K562 (cell line): ENCODE results near the gene EIF5. TPM values are rescaled to one million over a fixed set of nuclear protein-coding genes. Genes with fewer than 3 reads are reported as not detected.

ENCODE experiments used
- ARID1B ChIP-seq: fragments of 450-650 bp; IDR thresholded peaks from 2 replicates; pipeline ENCODE4 v1.6.1; 2016; ENCODE audit warnings: antibody characterized with exemption, mild to moderate bottlenecking, inconsistent platforms
- ATF7 ChIP-seq: fragments of 450-650 bp; IDR thresholded peaks from 2 replicates; pipeline ENCODE4 v1.7.1; 2014; ENCODE audit warnings: mild to moderate bottlenecking, moderate library complexity
- DPF2 ChIP-seq: fragments of 450-650 bp; IDR thresholded peaks from 2 replicates; pipeline ENCODE4 v1.6.1; 2016
- FOXK2 ChIP-seq, 2 experiments: fragments of 450-650 bp; IDR thresholded peaks in 1 of 2; conservative IDR thresholded peaks in 1 of 2; 2 replicates each; pipeline ENCODE4 v1.6.1; 2016; ENCODE audit warnings: low read depth in 2 of 2, mild to moderate bottlenecking in 1 of 2
- HNRNPK ChIP-seq: fragments of 200-400 bp; formaldehyde crosslinking; IDR thresholded peaks from one replicate; pipeline ENCODE4 v1.6.1; 2018; ENCODE audit warnings: mild to moderate bottlenecking, low read depth, low read length; ENCODE audit not compliant: poor library complexity, severe bottlenecking
- JUND ChIP-seq, 2 experiments: IDR thresholded peaks; 2 replicates in 1 of 2; 3 replicates in 1 of 2; pipeline ENCODE4 v1.6.1; 2011; ENCODE audit warnings: borderline replicate concordance in 2 of 2, low read depth in 2 of 2, low read length in 2 of 2, improper control_type of control experiment in 1 of 2, missing biosample characterization in 1 of 2, missing genetic modification characterization in 1 of 2, missing genetic modification reagents in 1 of 2
- MAFK ChIP-seq: IDR thresholded peaks from 2 replicates; pipeline ENCODE4 v1.6.1; 2011; ENCODE audit warnings: low read length, improper control_type of control experiment
- MBD2 ChIP-seq: sonication (generic); IDR thresholded peaks from 2 replicates; pipeline ENCODE4 v1.6.1; 2016; ENCODE audit warnings: low read depth, borderline replicate concordance
- POLR2B ChIP-seq: fragments of 450-650 bp; IDR thresholded peaks from 2 replicates; pipeline ENCODE4 v1.6.1; 2018; ENCODE audit warnings: low read depth; ENCODE audit not compliant: partially characterized antibody
- RAD21 ChIP-seq, 2 experiments: fragments of 250-450 bp in 1 of 2; fragments of 450-650 bp in 1 of 2; sonication (Bioruptor Pico) in 1 of 2; formaldehyde crosslinking in 1 of 2; IDR thresholded peaks in 1 of 2; conservative IDR thresholded peaks in 1 of 2; 2 replicates each; pipeline versions ENCODE4 v1.4.0 to v1.8.0; 2020 to 2022; ENCODE audit warnings: mild to moderate bottlenecking in 2 of 2, moderate library complexity in 1 of 2
- RBM34 ChIP-seq: fragments of 200-400 bp; formaldehyde crosslinking; IDR thresholded peaks from 2 replicates; pipeline ENCODE4 v1.6.1; 2018; ENCODE audit warnings: low read length, borderline replicate concordance; ENCODE audit not compliant: insufficient read depth
- RHOXF2B ChIP-seq: fragments of 250-450 bp; sonication (Bioruptor Pico); conservative IDR thresholded peaks from 2 replicates; pipeline ENCODE4 v1.5.1; 2021
- SMARCE1 ChIP-seq: fragments of 450-650 bp; IDR thresholded peaks from 2 replicates; pipeline ENCODE4 v1.7.1; 2016; ENCODE audit warnings: mild to moderate bottlenecking
- SP2 ChIP-seq: IDR thresholded peaks from 2 replicates; pipeline ENCODE4 v1.6.1; 2011; ENCODE audit warnings: mild to moderate bottlenecking, low read depth, low read length, moderate library complexity; ENCODE audit not compliant: poor library complexity, severe bottlenecking; ENCODE audit errors: extremely low read depth
- SPI1 ChIP-seq: IDR thresholded peaks from 2 replicates; pipeline ENCODE4 v1.6.1; 2011; ENCODE audit warnings: low read depth, low read length, control low read depth, borderline replicate concordance
- ZNF134 ChIP-seq: fragments of 250-450 bp; sonication (Bioruptor Pico); conservative IDR thresholded peaks from 2 replicates; pipeline ENCODE4 v1.4.0; 2020
- ZNF316 ChIP-seq: fragments of 450-650 bp; IDR thresholded peaks from 2 replicates; pipeline ENCODE4 v1.6.1; 2016
- ZNF551 ChIP-seq: fragments of 250-450 bp; sonication (Bioruptor Pico); IDR thresholded peaks from 2 replicates; pipeline ENCODE4 v1.5.0; 2021; ENCODE audit warnings: mild to moderate bottlenecking, moderate library complexity
- ZNF717 ChIP-seq: fragments of 250-450 bp; sonication (Bioruptor Pico); IDR thresholded peaks from 2 replicates; pipeline ENCODE4 v1.5.0; 2021
- ZNF764 ChIP-seq: fragments of 250-450 bp; sonication (Bioruptor Pico); IDR thresholded peaks from 2 replicates; pipeline ENCODE4 v1.4.0; 2020; ENCODE audit warnings: low read depth, mild to moderate bottlenecking, moderate library complexity
- polyA plus RNA-seq, 8 experiments: library from polyadenylated mRNA; depleted of rRNA in 4 of 8; stranded (reverse) in 5 of 8; unstranded in 3 of 8; fragments of >200 nt; fragmentation: Nextera tagmentation in 2 of 8; fragmentation: Illumina TruSeq in 1 of 8; extraction: Ambion mirVana in 2 of 8; extraction: Trizol in 1 of 8; gene quantifications; 2 replicates each; pipeline versions ENCODE4 v1.2.1 to v1.2.3, GENCODE V29; 2011 to 2014; ENCODE audit warnings: inconsistent platforms in 1 of 8, missing spikeins in 1 of 8
- total RNA-seq, 7 experiments: library from RNA; depleted of rRNA in 6 of 7; stranded (reverse); fragments of >200 nt in 6 of 7; fragmentation: Illumina TruSeq in 2 of 7; extraction: Trizol in 2 of 7; gene quantifications; 2 replicates each; pipeline versions ENCODE4 v1.2.1 to v1.2.3, GENCODE V29; 2011 to 2021; ENCODE audit warnings: low replicate concordance in 1 of 7
- TF ChIP-seq, protein P1 (sequence below): fragments of 450-650 bp; formaldehyde crosslinking; IDR thresholded peaks from 2 replicates; pipeline ENCODE4 v1.4.0; 2020; ENCODE audit warnings: mild to moderate bottlenecking, moderate library complexity
- TF ChIP-seq, protein P2 (sequence below), 2 experiments: fragments of 450-650 bp in 1 of 2; sonication (generic) in 1 of 2; formaldehyde crosslinking; conservative IDR thresholded peaks; 2 replicates each; pipeline versions ENCODE4 v1.4.0 to v1.8.1; 2020 to 2022; ENCODE audit warnings: mild to moderate bottlenecking in 1 of 2, missing genetic modification reagents in 1 of 2

The EIF5 gene
- total and polyA plus RNA-seq, 9 of the 15 experiments (the other 6 are each of a cell fraction or from before 2014, with no cell fraction given) = 92.7 to 442 (median 190) TPM

DNA sequence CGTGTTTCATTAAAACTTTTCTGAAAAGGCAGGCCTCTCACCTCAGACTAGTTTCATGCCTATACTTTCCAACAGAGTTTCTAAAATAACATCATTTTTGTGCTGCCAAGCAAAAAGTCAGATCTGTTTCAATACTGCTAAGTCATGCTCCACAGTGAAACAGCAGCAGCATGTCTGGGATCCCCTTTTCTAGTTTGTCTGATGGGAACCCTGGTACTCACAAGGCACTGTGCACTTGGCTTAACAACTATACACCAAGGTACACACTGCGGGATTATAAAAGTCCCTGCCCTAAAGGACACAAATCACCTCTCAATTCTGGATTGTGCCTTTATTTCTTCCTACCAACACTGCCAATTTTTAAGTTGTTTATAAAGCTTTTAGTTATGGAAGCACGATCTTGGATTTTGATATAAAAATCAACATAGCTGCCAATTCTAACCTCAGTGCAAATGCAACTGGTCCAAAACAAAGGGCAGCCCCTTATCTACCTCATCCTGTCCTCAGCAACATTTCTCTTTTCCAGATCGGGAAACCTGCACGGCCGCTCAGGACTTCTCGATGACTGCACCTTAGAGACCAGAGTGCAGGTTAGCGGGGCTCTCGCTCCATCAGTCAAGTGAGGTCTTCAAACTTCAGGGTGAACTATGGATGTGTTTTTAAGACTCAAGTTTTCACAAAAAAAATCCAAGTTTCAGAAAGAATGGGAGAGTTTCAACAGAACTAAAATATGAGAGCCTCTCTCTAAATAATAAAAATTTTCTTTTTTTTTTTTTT is 1.7 kb upstream of the EIF5 start (continued):
- TF ChIP-seq HNRNPK = no peak
- TF ChIP-seq, protein P1, sequence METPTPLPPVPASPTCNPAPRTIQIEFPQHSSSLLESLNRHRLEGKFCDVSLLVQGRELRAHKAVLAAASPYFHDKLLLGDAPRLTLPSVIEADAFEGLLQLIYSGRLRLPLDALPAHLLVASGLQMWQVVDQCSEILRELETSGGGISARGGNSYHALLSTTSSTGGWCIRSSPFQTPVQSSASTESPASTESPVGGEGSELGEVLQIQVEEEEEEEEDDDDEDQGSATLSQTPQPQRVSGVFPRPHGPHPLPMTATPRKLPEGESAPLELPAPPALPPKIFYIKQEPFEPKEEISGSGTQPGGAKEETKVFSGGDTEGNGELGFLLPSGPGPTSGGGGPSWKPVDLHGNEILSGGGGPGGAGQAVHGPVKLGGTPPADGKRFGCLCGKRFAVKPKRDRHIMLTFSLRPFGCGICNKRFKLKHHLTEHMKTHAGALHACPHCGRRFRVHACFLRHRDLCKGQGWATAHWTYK (CRISPR knock-in tag) = no peak
- TF ChIP-seq MAFK = peak; percentile 82
- TF ChIP-seq ZNF717 (CRISPR knock-in tag) = no peak
- no peak for TF ChIP-seq MBD2
- TF ChIP-seq SP2 = no peak
- no peak for TF ChIP-seq POLR2B
- no peak for TF ChIP-seq ATF7
- no peak for TF ChIP-seq RHOXF2B (CRISPR knock-in tag)
- peak in 1 of 2 experiments; percentile 13; a peak in 1 of 4 replicates for TF ChIP-seq RAD21 (CRISPR knock-in tag; conservative IDR thresholded peaks at IDR 0.05 in 1 of 2, IDR thresholded peaks at IDR 0.05 in 1 of 2)
- no peak for TF ChIP-seq ZNF764 (CRISPR knock-in tag)
- TF ChIP-seq JUND (IDR thresholded peaks at IDR 0.05; ENCODE audit: borderline replicate concordance, low read depth, low read length) = no peak
- TF ChIP-seq JUND (tag; IDR thresholded peaks at IDR 0.05; ENCODE audit: borderline replicate concordance, low read depth, low read length) = peak; percentile 15; the same call in 1 of the 3 replicates
- 0 out of 4 replicates have a peak, but pooled peaks of 1 of the 2 experiments have one; percentile 11 for TF ChIP-seq FOXK2 (conservative IDR thresholded peaks at IDR 0.05 in 1 of 2, IDR thresholded peaks at IDR 0.05 in 1 of 2; ENCODE audit: low read depth in 2 of 2)
- TF ChIP-seq ARID1B = peak; percentile 39; the same call in 1 of the 2 replicates
- 0 out of 2 replicates have a peak, but pooled peaks have one; percentile 33 for TF ChIP-seq SMARCE1
- 0 out of 2 replicates have a peak, but pooled peaks have one; percentile 15 for TF ChIP-seq SPI1
- TF ChIP-seq, protein P2, sequence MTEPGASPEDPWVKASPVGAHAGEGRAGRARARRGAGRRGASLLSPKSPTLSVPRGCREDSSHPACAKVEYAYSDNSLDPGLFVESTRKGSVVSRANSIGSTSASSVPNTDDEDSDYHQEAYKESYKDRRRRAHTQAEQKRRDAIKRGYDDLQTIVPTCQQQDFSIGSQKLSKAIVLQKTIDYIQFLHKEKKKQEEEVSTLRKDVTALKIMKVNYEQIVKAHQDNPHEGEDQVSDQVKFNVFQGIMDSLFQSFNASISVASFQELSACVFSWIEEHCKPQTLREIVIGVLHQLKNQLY (CRISPR knock-in tag; conservative IDR thresholded peaks at IDR 0.05) = no peak
- no peak for TF ChIP-seq ZNF551 (CRISPR knock-in tag)
- TF ChIP-seq RBM34 = no peak
- 0 out of 2 replicates have a peak, but pooled peaks have one; percentile 20 for TF ChIP-seq DPF2
- peak; percentile 93 for TF ChIP-seq ZNF316
- TF ChIP-seq ZNF134 = no peak
